ENCODE results near the gene CADM3.

CADM3 gene

DNA sequence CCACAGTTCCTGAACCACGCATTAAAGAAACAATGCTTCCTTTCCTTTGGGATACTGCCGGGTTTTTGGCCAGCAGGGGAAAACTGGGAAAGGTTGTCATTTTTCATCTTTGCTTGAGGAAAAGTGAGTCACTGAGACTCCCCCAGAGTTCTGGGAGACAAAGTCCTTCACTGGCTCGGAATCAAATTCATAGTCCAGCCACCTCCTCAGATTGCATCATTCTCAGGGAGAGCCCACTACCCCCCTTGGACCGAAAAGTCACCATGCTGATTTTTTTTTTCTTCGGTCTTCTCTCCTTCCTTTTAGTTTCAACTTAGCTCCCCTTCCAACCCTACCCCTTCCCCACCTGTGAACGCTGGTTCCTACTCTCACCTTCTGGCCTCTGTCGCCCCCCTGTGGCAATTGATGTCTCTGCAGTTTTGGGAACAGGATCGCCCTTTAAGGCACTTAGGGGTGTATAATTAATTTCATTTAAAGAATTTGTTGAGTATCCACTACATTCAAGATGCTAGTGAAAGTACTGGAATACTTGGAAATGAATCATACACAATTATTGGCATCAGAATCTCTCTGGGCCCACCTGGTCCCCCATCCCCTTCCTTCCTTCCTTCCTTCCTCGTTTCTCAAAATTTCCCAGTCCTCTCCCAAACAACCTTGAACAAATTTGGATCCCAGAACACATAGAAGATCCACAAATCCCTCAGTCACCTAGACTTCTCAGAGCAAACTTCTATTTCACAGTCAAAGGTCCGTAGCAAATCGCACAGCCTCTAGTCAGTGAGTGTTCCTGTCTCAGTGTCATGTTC is 40.1 kb downstream of the CADM3 start:
- DNase-seq (ENCODE audit: low read depth in 1 of 2, low spot score in 1 of 2), result peak in 1 of 2 experiments; percentile 34
- peaks cover 17% of the 10 kb centered on the region for H3K27me3 ChIP-seq (ENCODE audit: insufficient read depth, poor library complexity, severe bottlenecking)
- no peak overlapping the region for H3K27ac ChIP-seq (replicated peaks)
- no peak overlapping the region for H3K4me3 ChIP-seq (replicated peaks; ENCODE audit: insufficient read depth, low read length)
- no peak for TF ChIP-seq SPI1 (IDR thresholded peaks at IDR 0.05; ENCODE audit: borderline replicate concordance, low read depth)
- peak; percentile 77 for TF ChIP-seq CTCF (IDR thresholded peaks at IDR 0.05; ENCODE audit: insufficient read depth, low read length)
- no peak for TF ChIP-seq POLR2AphosphoS5 (IDR thresholded peaks at IDR 0.05; ENCODE audit: low read depth)
- TF ChIP-seq GABPA (IDR thresholded peaks at IDR 0.05; ENCODE audit: low read depth), result no peak

DNA sequence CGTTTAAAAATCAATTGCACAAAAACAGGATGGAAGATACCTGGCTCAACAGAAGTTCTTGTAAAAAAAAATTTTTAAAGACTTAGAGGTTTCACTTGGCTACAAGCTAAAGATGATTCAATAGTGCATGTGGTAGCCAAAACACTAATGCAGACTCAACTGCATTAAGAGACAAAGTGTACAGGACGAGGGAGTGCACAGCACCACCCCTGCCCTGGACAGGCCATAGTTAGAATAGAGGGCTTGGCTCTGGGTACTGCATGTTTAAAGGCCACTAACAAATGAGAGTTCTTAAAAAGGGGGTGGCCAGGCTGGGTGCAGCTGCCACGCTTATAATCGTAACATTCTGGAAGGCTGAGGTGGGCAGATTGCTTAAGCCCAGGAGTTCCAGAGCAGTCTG is 41.2 kb downstream of the CADM3 start:
- no peak for DNase-seq (ENCODE audit: low read depth in 1 of 2, low spot score in 1 of 2)
- H3K27me3 ChIP-seq (ENCODE audit: insufficient read depth, poor library complexity, severe bottlenecking), result peaks cover 11% of the 10 kb centered on the region
- TF ChIP-seq POLR2AphosphoS5 (IDR thresholded peaks at IDR 0.05; ENCODE audit: low read depth) (no peak), SPI1 (IDR thresholded peaks at IDR 0.05; ENCODE audit: borderline replicate concordance, low read depth) (no peak), REST (IDR thresholded peaks at IDR 0.05; ENCODE audit: insufficient replicate concordance, low read depth) (no peak), CTCF (IDR thresholded peaks at IDR 0.05; ENCODE audit: insufficient read depth, low read length) (no peak), GABPA (IDR thresholded peaks at IDR 0.05; ENCODE audit: low read depth) (no peak)
- H3K4me3 ChIP-seq (replicated peaks; ENCODE audit: insufficient read depth, low read length), result no peak overlapping the region
- no peak overlapping the region for H3K27ac ChIP-seq (replicated peaks)

DNA sequence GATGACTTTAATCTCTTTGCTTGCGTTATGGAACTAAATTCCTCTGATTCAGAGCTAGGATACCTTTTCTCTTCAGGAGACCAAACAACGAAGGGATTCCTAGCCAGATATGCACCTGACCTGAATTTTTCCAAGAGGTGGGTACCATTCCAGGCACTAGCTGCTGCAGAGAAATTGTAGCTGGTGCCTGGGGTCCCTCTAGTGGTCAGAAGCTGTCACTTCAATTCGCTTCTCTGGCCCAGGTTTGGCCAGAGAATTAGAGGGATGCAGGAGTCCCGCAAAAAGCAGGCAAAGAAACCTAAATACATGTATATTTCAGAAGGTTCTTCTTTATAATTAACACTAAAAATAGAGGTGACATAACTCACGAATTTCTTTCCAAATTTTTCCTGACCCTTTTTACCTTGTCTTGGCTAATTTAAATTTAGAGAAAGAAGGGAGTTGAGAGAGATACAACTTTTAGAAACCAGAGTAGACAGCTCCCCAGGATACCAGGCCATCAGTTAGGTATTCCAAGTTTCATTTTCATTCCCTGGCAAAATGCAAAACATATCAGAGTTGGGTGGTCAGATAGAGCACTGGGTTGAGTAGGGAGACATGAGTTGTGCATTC is 42.8 kb downstream of the CADM3 start:
- Histone ChIP-seq H3K4me3 (replicated peaks; ENCODE audit: insufficient read depth, low read length) (no peak overlapping the region), H3K27ac (replicated peaks) (no peak overlapping the region), H3K27me3 (ENCODE audit: insufficient read depth, poor library complexity, severe bottlenecking) (peaks cover 5% of the 10 kb centered on the region)
- DNase-seq (ENCODE audit: low read depth in 1 of 2, low spot score in 1 of 2), result peak in 1 of 2 experiments; percentile 20
- TF ChIP-seq SPI1 (IDR thresholded peaks at IDR 0.05; ENCODE audit: borderline replicate concordance, low read depth) (no peak), GABPA (IDR thresholded peaks at IDR 0.05; ENCODE audit: low read depth) (no peak), REST (IDR thresholded peaks at IDR 0.05; ENCODE audit: insufficient replicate concordance, low read depth) (no peak), CTCF (IDR thresholded peaks at IDR 0.05; ENCODE audit: insufficient read depth, low read length) (peak; percentile 69), POLR2AphosphoS5 (IDR thresholded peaks at IDR 0.05; ENCODE audit: low read depth) (no peak)

All from HL-60 (cell line).